HepG2 (cell line): ENCODE data around the gene CDKN3. TPM values are rescaled to one million over a fixed set of nuclear protein-coding genes. Genes with fewer than 3 reads are reported as not detected.
A peak's percentile ranks its signal among the peaks of the same experiment; 100 is the strongest.

Source experiments
- ATAC-seq: fragments of 200-7000 bp; cut with Tn5 transposase; 3 replicates; pipeline ENCODE4 v1.9.1; 2020; ENCODE audit warnings: mild to moderate bottlenecking, moderate library complexity
- BruUV-seq: library from RNA; stranded (reverse); fragments of 400-500 nt; replicated peaks from 2 replicates; lab custom pipeline; 2021; lab: Mats Ljungman, UMichigan
- CTCF ChIA-PET: fragments of 300-600 bp; formaldehyde crosslinking; extraction: SDS; loops from one replicate; lab custom pipeline; 2021; ENCODE audit warnings: low total read pairs, inconsistent platforms, low intra/inter-chr PET ratio; lab: Yijun Ruan, JAX
- POLR2A ChIA-PET: fragments of 350-600 bp; sonication (Branson Sonifier 250); formaldehyde crosslinking; loops from one replicate; lab custom pipeline; 2020; ENCODE audit warnings: antibody characterized with exemption, inconsistent platforms; lab: Yijun Ruan, JAX
- DNase-seq: peaks from one replicate; pipeline ENCODE4 v3.0.0-alpha.2; 2015; ENCODE audit warnings: low spot score
- FAIRE-seq: peaks from 3 replicates; lab custom pipeline; 2011; peaks lifted over from hg19 to GRCh38; lab: Jason Lieb, UNC
- H2AFZ ChIP-seq: one replicate; pipeline ENCODE4 v1.6.1; 2011; ENCODE audit warnings: low read length, inconsistent platforms
- H3K27ac ChIP-seq: fragments of 300-600 bp; 3 replicates; pipeline ENCODE4 v1.8.0; 2011; ENCODE audit warnings: mixed run types, mild to moderate bottlenecking, mixed read lengths, low read length, inconsistent platforms; ENCODE audit not compliant: insufficient read depth; ENCODE audit errors: extremely low read length
- H3K27me3 ChIP-seq, 2 experiments: fragments of 200-600 bp in 1 of 2; 2 replicates in 1 of 2; 3 replicates in 1 of 2; pipeline versions ENCODE4 v1.6.0 to v1.8.0; 2011; ENCODE audit warnings: low read length in 2 of 2, mild to moderate bottlenecking in 2 of 2, moderate library complexity in 2 of 2, inconsistent platforms in 1 of 2; ENCODE audit not compliant: insufficient read depth in 2 of 2, control insufficient read depth in 1 of 2
- H3K36me3 ChIP-seq, 2 experiments: fragments of 200-600 bp in 1 of 2; replicated peaks in 1 of 2; 2 replicates in 1 of 2; 3 replicates in 1 of 2; pipeline versions ENCODE4 v1.5.1 to v1.8.0; 2011; ENCODE audit warnings: low read length in 2 of 2, inconsistent platforms in 1 of 2; ENCODE audit not compliant: insufficient read depth in 2 of 2, control insufficient read depth in 1 of 2
- H3K4me1 ChIP-seq: 2 replicates; pipeline ENCODE4 v1.5.1; 2012; ENCODE audit warnings: low read length, inconsistent platforms; ENCODE audit not compliant: insufficient read depth
- H3K4me2 ChIP-seq: 2 replicates; pipeline ENCODE4 v1.6.0; 2011; ENCODE audit warnings: low read depth, low read length, inconsistent platforms
- H3K4me3 ChIP-seq, 3 experiments: fragments of 200-600 bp in 1 of 3; sonication (generic), shearing (Covaris generic) in 1 of 3; replicated peaks in 1 of 3; 2 replicates each; pipeline ENCODE4 v1.5.1; 2011 to 2016; ENCODE audit warnings: low read length in 3 of 3, inconsistent platforms in 2 of 3, low read depth in 2 of 3, mild to moderate bottlenecking in 2 of 3, control low read depth in 1 of 3, mixed read lengths in 1 of 3; ENCODE audit not compliant: insufficient read depth in 1 of 3
- H3K79me2 ChIP-seq: one replicate; pipeline ENCODE4 v1.6.1; 2011; ENCODE audit warnings: low read length, inconsistent platforms; ENCODE audit not compliant: insufficient read depth
- H3K9ac ChIP-seq: 2 replicates; pipeline ENCODE4 v1.6.0; 2011; ENCODE audit warnings: mild to moderate bottlenecking, low read depth, low read length, inconsistent platforms; ENCODE audit not compliant: insufficient read depth
- H3K9me3 ChIP-seq: 2 replicates; pipeline ENCODE4 v1.5.1; 2012; ENCODE audit warnings: mild to moderate bottlenecking, low read length
- H4K20me1 ChIP-seq: 2 replicates; pipeline ENCODE4 v1.6.0; 2011; ENCODE audit warnings: inconsistent platforms, mild to moderate bottlenecking, low read length, moderate library complexity; ENCODE audit not compliant: insufficient read depth
- ASH2L ChIP-seq: fragments of 300-600, 200-600 bp; sonication (generic); IDR thresholded peaks from 2 replicates; pipeline ENCODE4 v1.7.0; 2017; ENCODE audit warnings: low read depth, mild to moderate bottlenecking, moderate library complexity, mixed read lengths, low read length; ENCODE audit not compliant: insufficient read length
- DNMT1 ChIP-seq: sonication (generic); formaldehyde crosslinking; IDR thresholded peaks from 2 replicates; pipeline ENCODE4 v1.5.1; 2020; ENCODE audit warnings: mild to moderate bottlenecking, missing genetic modification reagents
- FOXO1 ChIP-seq: sonication (generic); formaldehyde crosslinking; IDR thresholded peaks from 2 replicates; pipeline ENCODE4 v1.4.0; 2020; ENCODE audit warnings: missing genetic modification reagents
- GATA4 ChIP-seq: sonication (generic); IDR thresholded peaks from 2 replicates; pipeline ENCODE4 v1.6.1; 2016; ENCODE audit warnings: antibody characterized with exemption, low read depth, borderline replicate concordance
- HMG20A ChIP-seq: IDR thresholded peaks from 2 replicates; pipeline ENCODE4 v1.6.1; 2016; ENCODE audit warnings: borderline replicate concordance
- ISX ChIP-seq: sonication (generic); formaldehyde crosslinking; conservative IDR thresholded peaks from 2 replicates; pipeline ENCODE4 v1.5.0; 2020; ENCODE audit warnings: missing genetic modification reagents
- KAT8 ChIP-seq: IDR thresholded peaks from 2 replicates; pipeline ENCODE4 v1.6.1; 2016; ENCODE audit warnings: missing genetic modification reagents, missing compliant biosample characterization
- POLR2A ChIP-seq, 2 experiments: IDR thresholded peaks; 2 replicates each; pipeline ENCODE4 v1.6.1; 2011; ENCODE audit warnings: low read depth in 2 of 2, low read length in 2 of 2, mild to moderate bottlenecking in 1 of 2, moderate library complexity in 1 of 2; ENCODE audit not compliant: insufficient read depth in 1 of 2
- SALL1 ChIP-seq: sonication (generic); formaldehyde crosslinking; IDR thresholded peaks from 2 replicates; pipeline ENCODE4 v1.8.0; 2022; ENCODE audit warnings: mild to moderate bottlenecking, missing genetic modification reagents
- SMAD3 ChIP-seq: sonication (generic); formaldehyde crosslinking; IDR thresholded peaks from 2 replicates; pipeline ENCODE4 v1.4.0; 2020; ENCODE audit warnings: missing genetic modification reagents
- SP140L ChIP-seq: sonication (generic); formaldehyde crosslinking; IDR thresholded peaks from 2 replicates; pipeline ENCODE4 v1.4.0; 2020; ENCODE audit warnings: missing genetic modification reagents, borderline replicate concordance
- TARDBP ChIP-seq: sonication (generic); formaldehyde crosslinking; IDR thresholded peaks from 2 replicates; pipeline ENCODE4 v1.8.0; 2022; ENCODE audit warnings: mild to moderate bottlenecking, missing genetic modification reagents
- TP53 ChIP-seq: sonication (generic); formaldehyde crosslinking; conservative IDR thresholded peaks from 2 replicates; pipeline ENCODE4 v1.4.0; 2020; ENCODE audit warnings: missing genetic modification reagents
- YEATS2 ChIP-seq: sonication (generic); formaldehyde crosslinking; IDR thresholded peaks from 2 replicates; pipeline ENCODE4 v1.4.0; 2020; ENCODE audit warnings: missing genetic modification reagents, borderline replicate concordance
- ZKSCAN8 ChIP-seq: IDR thresholded peaks from 2 replicates; pipeline ENCODE4 v1.6.1; 2016; ENCODE audit warnings: borderline replicate concordance, missing genetic modification reagents, missing compliant biosample characterization
- ZNF574 ChIP-seq: sonication (generic); formaldehyde crosslinking; IDR thresholded peaks from 2 replicates; pipeline ENCODE4 v1.4.0; 2020; ENCODE audit warnings: missing genetic modification reagents
- WGBS: methylation state at CpG from one replicate; pipeline ENCODE4 v1.1.6; 2017; ENCODE audit warnings: low lambda C conversion rate; 5-methylcytosine and 5-hydroxymethylcytosine counted together
- in situ Hi-C: cut with HindIII; loops from 2 replicates; pipeline ENCODE4 v1.10.0; 2017; ENCODE audit warnings: low pct_unique_long_range_greater_than_20kb; ENCODE audit not compliant: extremely low pct_ligation_motif_present
- intact Hi-C: fragments of 100-400 bp; cut with micrococcal nuclease; formaldehyde crosslinking; loops from one replicate; pipeline ENCODE4 v1.10.0; 2022; ENCODE audit not compliant: unreplicated experiment
- polyA plus RNA-seq, 8 experiments: library from polyadenylated mRNA; depleted of rRNA in 3 of 8; stranded (reverse) in 7 of 8; unstranded in 1 of 8; fragments of >200 nt; fragmentation: Illumina TruSeq in 4 of 8; extraction: Trizol in 4 of 8; gene quantifications; 2 replicates each; pipeline versions ENCODE4 v1.2.1 to v1.2.3, GENCODE V29; 2011 to 2016; ENCODE audit warnings: low read depth in 4 of 8, missing spikeins in 1 of 8, mixed read lengths in 1 of 8; ENCODE audit not compliant: insufficient read depth in 1 of 8
- total RNA-seq, 5 experiments: library from RNA; depleted of rRNA; stranded (reverse); fragments of >200 nt; fragmentation: Illumina TruSeq; extraction: Trizol; gene quantifications; 2 replicates each; pipeline ENCODE4 v1.2.3, GENCODE V29; 2016; ENCODE audit warnings: low read depth in 1 of 5
- TF ChIP-seq, protein P1 (sequence below): sonication (generic); formaldehyde crosslinking; IDR thresholded peaks from 2 replicates; pipeline ENCODE4 v1.4.0; 2020; ENCODE audit warnings: missing genetic modification reagents

CDKN3 gene
- total and polyA plus RNA-seq, 2 of the 13 experiments (the other 11 are each of a cell fraction or from before 2014, with no cell fraction given), result 63.0 to 88.9 TPM

DNA sequence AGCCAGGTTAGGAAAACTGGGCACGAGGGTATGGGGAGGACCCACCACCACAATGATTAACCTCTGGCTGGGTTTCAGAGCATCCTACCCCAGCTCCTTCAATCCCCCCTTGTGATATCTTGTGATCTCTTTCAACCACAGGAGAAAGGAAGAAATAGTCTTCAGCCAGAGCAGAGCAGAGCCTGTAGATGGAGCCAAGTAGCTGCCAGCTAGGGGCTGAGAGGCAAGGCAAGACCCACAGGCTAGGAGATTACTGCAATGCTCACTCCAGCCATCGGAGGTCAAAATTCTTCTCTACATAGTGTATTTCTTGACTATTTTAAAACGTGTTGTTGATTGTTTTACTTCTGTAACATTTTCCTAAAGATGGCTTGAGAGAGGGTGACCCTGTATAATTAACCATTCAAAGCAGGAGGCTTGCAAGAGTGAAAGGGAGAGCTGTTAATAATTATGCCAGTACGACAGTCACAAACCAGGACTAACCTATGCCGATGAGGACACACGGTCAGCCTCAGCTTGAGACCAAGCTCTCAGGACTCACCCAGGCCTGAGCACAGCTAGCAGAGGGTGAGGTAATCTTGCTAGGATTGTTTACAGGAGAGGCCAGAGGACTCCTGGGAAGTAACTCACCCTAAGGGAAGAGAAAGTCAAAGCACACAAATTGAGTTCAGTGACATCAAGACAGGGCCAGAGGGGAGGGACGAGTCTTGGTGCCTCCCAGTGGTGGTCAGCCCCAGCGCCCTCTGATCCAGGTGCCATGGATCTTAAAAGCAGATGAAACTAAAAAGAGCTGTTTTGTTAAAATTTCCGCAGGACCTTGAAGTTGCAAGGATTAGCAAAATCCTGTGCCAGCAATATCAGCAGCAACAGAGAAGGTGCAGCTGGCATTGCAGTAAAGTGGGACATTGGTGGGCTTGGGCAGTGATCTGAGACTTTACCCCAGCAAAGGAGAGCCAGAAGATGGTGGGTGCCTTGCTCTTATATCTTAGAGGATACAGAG lies 29.8 kb upstream of the CDKN3 start:
- TSS peak; percentile 51 for BruUV-seq
- intact Hi-C loops (loop anchor here (1.0 to 5.0 kb wide), 4 partner anchors 30 to 120 kb away; partner anchors contain the start of genes CDKN3, CNIH1 and GMFB), in situ Hi-C loops (loop anchor here (5.0 to 10.0 kb wide), 2 partner anchors 55 to 118 kb away; partner anchors contain the start of gene GMFB)
- peaks cover 50% of the 10 kb centered on the region for H3K4me1 ChIP-seq
- H3K9ac ChIP-seq, result peak overlapping the region; percentile 72
- H3K27me3 ChIP-seq, result no peaks in the 10 kb centered on the region
- FAIRE-seq (peak; percentile 95), DNase-seq (peak; percentile 84), ATAC-seq (peak; percentile 97)
- no peaks in the 10 kb centered on the region for H3K79me2 ChIP-seq
- peak overlapping the region; percentile 71 for H2AFZ ChIP-seq
- peak overlapping the region; percentile 73 for H3K27ac ChIP-seq
- POLR2A ChIA-PET, result interaction anchor here (0.6 to 3.0 kb wide), 27 partner anchors 9 to 753 kb away, joined by 3 to 102 read pairs (median 5); partner anchors contain the start of genes CDKN3, CGRRF1 and GMFB
- H3K4me3 ChIP-seq, result peak overlapping the region; percentile 41 to 62 (median 53); a peak in 5 of 6 replicates
- H3K36me3 ChIP-seq, result no peaks in the 10 kb centered on the region
- no peaks in the 10 kb centered on the region for H3K9me3 ChIP-seq
- WGBS, result 6% methylated on average over 9 of the region's 9 CpGs
- CTCF ChIA-PET, result interaction anchor here (0.6 to 1.8 kb wide), 2 partner anchors 19 to 53 kb away, joined by 3 to 21 read pairs; no protein-coding TSS in a partner anchor
- H4K20me1 ChIP-seq, result no peaks in the 10 kb centered on the region
- peak overlapping the region; percentile 72 for H3K4me2 ChIP-seq
- no peak for TF ChIP-seq ISX (CRISPR knock-in tag)
- peak; percentile 43 for TF ChIP-seq ASH2L
- 0 out of 2 replicates have a peak, but pooled peaks have one; percentile 28 for TF ChIP-seq DNMT1 (CRISPR knock-in tag)
- TF ChIP-seq TARDBP (CRISPR knock-in tag), result 0 out of 2 replicates have a peak, but pooled peaks have one; percentile 19
- 0 out of 2 replicates have a peak, but pooled peaks have one; percentile 41 for TF ChIP-seq TP53
- TF ChIP-seq, protein P1, sequence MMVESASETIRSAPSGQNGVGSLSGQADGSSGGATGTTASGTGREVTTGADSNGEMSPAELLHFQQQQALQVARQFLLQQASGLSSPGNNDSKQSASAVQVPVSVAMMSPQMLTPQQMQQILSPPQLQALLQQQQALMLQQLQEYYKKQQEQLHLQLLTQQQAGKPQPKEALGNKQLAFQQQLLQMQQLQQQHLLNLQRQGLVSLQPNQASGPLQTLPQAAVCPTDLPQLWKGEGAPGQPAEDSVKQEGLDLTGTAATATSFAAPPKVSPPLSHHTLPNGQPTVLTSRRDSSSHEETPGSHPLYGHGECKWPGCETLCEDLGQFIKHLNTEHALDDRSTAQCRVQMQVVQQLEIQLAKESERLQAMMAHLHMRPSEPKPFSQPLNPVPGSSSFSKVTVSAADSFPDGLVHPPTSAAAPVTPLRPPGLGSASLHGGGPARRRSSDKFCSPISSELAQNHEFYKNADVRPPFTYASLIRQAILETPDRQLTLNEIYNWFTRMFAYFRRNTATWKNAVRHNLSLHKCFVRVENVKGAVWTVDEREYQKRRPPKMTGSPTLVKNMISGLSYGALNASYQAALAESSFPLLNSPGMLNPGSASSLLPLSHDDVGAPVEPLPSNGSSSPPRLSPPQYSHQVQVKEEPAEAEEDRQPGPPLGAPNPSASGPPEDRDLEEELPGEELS (CRISPR knock-in tag), result no peak; the same call in 1 of the 2 replicates
- TF ChIP-seq FOXO1 (CRISPR knock-in tag), result peak; percentile 72; the same call in 1 of the 2 replicates
- TF ChIP-seq KAT8, result peak; percentile 73
- TF ChIP-seq SMAD3 (CRISPR knock-in tag), result peak; percentile 50; the same call in 1 of the 2 replicates
- TF ChIP-seq ZKSCAN8 (CRISPR knock-in tag), result 0 out of 2 replicates have a peak, but pooled peaks have one; percentile 35
- TF ChIP-seq HMG20A, result peak; percentile 66; the same call in 1 of the 2 replicates
- no peak for TF ChIP-seq SP140L
- peak; percentile 72; the same call in 1 of the 2 replicates for TF ChIP-seq GATA4
- peak; percentile 78 to 94 for TF ChIP-seq POLR2A (IDR thresholded peaks at IDR 0.05; ENCODE audit: insufficient read depth in 1 of 2, low read depth in 2 of 2, low read length in 2 of 2)
- peak; percentile 63 for TF ChIP-seq SALL1 (CRISPR knock-in tag)
- TF ChIP-seq ZNF574 (CRISPR knock-in tag), result peak; percentile 24; the same call in 1 of the 2 replicates
- peak; percentile 67; the same call in 1 of the 2 replicates for TF ChIP-seq YEATS2 (CRISPR knock-in tag)
